Skin of body (tissue), 2 donors: Measurements from ENCODE around the gene TCFL5. TPM values are rescaled to one million over a fixed set of nuclear protein-coding genes. Genes with fewer than 3 reads are reported as not detected.

Experiments used
- DNase-seq: peaks from one replicate; lab custom pipeline; 2025; lab: John Stamatoyannopoulos, UW
- total RNA-seq: library from RNA; depleted of rRNA; stranded (reverse); fragments of >200 nt; gene quantifications from one replicate; pipeline ENCODE4 v1.2.3, GENCODE V29; 2014

TCFL5 gene
- 11.3 TPM for total RNA-seq

DNA sequence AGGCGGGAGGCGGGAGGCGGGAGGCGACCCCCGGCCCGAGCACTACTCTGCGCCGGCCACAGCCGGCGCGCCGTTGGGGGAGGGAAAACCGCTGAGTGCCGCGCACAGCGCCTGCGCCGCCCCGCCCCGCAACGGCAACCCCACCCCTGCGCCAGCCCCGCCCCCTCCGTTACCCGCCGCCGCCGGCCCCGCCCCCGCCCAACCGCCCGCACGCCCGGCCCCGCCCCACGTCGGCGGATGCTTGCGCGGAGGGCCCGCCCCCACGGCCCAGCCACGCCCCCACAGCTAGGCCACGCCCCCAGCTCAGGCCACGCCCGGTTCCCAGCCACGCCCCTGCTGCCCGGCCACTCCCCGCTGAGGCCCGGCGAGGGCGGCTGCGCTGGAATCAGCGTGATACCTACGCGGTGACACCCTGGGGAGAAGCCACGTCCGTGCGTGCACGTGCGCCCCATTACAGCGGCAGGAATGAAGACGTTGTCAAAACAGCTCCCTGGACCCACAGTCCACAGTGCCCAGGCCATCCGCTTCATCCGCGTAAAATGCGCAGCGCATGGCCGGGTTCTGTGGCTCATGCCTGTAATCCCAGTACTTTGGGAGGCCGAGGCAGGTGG, at the start of gene TCFL5:
Gene TCFL5, minus strand, starts transcription at position 97 of the 611 bp plus-strand sequence. CDS start 152 bp downstream, outside the sequence.
- DNase-seq, result peak; percentile 83

- no peak for DNase-seq
Measured at GRCh38 chr20:62910777-62911497, 49.3 kb upstream of the TCFL5 start.

- no peak for DNase-seq
Measured at GRCh38 chr20:62910217-62910766, 48.7 kb upstream of the TCFL5 start.

DNA sequence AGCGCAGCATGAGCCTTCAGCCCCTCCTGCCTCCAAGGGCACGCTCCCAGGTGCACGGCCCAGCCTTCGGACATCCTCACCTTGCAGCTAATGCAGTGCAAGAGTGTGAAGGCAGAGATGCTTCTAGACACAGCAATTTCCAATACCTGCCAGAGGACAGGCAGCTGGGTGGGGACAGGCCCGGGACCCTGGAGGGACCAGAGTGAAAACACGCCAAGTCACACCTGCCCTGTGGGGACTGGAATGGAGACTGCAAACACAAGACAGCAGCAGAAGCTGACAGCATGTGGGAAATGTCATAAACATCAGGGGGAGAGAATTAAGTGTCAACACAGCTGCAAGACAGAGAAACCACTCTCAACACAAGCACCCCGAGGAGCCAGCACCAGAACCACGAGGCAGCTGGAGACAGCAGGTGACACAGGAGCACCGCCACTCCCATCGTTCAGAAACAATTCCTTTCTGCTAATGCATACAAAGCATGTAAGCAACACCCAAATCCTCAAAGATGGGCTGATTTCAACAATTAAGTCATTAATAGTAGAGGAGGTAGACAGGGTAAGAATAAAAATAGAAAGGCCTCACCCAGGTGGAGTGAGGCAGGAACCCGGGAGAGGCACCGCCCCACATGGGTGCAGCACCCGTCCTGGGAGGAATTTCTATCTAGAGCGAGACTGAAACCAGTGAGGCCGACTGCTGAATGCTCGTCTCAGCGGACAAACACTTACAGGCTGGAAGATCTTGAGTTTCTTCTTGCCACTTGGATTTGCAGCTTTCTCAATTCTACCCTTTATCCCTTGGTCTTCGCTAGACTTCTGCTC, 47.6 kb upstream of the TCFL5 start:
- DNase-seq, result no peak

- DNase-seq, result no peak
Measured at GRCh38 chr20:62907384-62908317, 46.0 kb upstream of the TCFL5 start.

DNA sequence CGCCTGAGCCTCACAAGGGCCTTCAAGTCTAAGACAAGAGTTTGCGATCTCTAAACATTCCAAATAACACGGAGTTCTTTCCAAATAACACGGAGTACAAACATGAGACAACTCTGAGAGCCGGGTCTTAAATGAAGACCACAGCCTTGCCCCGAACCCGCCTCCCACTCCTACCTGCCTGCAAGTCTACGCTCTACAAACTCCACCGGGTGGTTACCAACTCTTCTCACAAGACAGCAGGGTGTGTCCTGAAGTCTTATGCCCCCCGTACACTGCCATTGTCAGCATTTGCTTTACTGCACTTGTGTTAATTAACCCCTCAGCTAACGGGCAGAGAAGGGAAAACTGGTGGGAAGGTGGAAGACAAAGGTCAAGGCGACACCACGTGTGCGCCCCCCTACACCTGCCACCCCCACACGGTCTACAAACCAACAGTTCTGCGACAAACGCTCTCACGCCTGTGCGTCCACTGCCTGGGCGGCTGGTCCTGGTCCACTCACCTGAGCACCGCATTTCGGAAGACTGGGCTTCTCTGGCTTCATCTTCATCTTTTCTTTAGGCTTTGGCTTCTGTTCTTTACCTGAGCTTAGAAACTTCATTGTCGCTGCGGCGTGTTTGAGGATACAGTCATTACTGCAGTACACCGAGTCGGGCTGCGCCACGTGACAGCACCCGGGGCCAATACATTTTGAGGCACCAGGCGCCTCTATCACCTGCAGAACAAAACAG, 45.2 kb upstream of the TCFL5 start:
- DNase-seq, result no peak

GRCh38 chr20:62906209-62906608, 44.6 kb upstream of the TCFL5 start:
- DNase-seq, result no peak

GRCh38 chr20:62905536-62906117, 44.0 kb upstream of the TCFL5 start:
- DNase-seq, result no peak

GRCh38 chr20:62902926-62903615, 41.4 kb upstream of the TCFL5 start:
- DNase-seq, result no peak

GRCh38 chr20:62901891-62902290, 40.3 kb upstream of the TCFL5 start:
- DNase-seq, result no peak

DNA sequence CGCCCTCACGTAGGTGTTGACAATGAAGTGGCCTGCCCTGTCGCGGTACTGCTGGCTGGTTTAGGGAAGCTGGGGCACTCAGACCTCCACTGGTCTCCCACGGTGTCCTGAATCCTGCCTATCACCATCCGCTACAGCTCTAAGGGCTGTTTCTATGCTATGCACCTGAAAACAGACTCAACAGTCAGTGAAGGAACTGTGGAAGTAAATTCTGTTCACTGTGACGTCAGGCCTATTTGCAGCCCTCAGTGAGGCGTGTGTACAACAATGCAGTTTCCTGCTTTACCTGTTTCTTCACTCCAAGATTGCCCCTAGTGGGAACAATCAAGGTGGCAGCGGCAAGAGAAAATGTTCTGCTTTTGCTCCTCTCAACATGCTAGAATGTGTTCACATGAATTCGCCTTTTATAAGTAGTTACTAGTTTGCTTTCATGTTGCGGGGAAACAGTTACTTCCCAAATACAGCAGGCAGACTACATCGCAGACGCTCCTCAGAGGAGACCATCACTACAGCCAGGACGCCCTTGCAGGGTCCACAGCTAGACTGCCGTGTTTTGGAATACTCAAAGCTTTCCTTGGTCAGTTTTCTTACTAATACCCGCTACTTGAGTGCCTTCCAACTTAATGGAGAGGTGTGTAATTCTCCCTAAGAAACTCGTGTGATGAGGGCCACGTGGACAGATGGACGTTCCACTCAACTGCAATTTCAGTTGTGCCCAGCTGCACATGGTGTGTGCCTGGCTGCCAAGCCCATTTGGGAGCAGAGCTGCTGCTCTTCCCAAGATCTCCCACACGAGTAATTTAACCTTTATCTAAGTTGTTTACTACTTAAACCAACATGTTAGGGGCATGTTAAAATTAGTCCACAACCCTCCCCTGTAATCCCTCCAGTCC, 39.3 kb upstream of the TCFL5 start:
- DNase-seq, result peak; percentile 36

DNA sequence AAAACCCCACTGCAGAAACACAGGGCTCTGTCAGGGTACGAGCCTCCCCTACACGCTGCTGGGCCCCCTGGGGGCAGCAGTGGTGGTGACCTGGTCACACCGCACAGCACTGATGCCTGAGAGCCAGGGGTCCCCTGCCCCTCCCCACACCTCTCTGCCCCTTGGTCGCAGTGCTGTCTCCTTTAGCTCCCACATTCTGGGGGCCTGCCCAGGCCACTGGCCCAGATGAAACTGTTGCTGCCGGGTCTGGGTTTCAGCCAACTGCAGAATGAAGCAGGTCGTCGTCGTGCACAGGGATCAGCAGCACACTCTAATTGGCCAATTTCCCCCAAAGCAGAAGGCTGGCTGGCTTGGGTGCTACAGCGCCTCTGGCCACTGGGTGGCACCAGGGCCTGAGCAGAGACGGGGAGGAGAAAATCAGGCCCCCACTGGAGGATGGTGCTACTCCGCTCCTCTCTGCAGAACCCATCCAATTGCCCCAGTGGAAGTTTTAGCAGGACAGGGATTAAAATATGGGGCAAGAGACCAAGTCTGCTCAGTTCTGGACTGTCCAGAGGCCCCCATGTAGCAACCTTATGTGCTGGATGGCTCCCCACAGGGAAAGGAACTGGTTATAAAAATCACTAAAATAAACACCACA, 38.5 kb upstream of the TCFL5 start:
- peak; percentile 67 for DNase-seq

DNA sequence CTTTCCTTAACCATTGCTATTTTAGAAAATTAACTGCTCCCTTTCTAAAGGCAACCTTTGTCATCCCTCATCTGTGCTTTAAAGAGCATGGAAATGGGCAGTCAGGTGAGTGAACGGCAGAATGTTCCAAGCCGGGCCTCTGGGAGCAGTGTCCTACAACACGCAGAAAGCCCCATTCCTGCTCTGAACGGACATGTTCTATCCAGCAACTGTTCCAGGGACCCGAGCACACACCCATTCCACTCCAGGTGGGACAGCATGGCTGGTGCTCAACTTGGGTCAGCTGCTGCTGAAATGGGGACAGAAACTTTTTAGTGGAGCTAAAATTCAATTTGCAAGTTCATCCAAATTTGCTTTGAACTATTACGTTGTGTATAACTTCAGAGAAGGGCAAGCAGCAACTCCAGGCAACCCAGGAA, 38.0 kb upstream of the TCFL5 start:
- DNase-seq, result no peak

GRCh38 chr20:62898970-62899632, 37.5 kb upstream of the TCFL5 start:
- no peak for DNase-seq

GRCh38 chr20:62898093-62898964, 36.7 kb upstream of the TCFL5 start:
- DNase-seq, result no peak

- DNase-seq, result no peak
Measured at GRCh38 chr20:62897666-62898065, 36.0 kb upstream of the TCFL5 start.
